ENCODE results near the gene GPBP1L1.

Gene GPBP1L1

DNA sequence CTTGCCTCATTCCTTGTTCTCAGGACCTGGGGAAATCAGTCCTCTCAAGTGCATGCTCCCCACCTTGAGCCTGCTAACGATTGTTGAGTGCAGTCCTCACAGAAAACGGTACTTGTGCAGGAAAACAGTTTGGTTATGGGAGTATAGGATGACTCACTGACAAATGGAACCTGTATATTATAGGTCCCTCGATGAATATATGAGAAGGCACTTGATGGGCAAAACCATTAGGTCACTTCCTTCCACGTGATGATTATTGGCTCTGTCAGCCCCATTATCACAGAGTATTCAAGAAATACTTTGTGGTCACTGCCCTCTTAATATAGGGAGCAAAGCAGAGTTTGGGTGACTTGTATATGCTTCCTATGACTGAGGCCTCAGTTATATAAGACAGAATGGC, 68.7 kb downstream of the GPBP1L1 start:
- TF ChIP-seq, protein P1, sequence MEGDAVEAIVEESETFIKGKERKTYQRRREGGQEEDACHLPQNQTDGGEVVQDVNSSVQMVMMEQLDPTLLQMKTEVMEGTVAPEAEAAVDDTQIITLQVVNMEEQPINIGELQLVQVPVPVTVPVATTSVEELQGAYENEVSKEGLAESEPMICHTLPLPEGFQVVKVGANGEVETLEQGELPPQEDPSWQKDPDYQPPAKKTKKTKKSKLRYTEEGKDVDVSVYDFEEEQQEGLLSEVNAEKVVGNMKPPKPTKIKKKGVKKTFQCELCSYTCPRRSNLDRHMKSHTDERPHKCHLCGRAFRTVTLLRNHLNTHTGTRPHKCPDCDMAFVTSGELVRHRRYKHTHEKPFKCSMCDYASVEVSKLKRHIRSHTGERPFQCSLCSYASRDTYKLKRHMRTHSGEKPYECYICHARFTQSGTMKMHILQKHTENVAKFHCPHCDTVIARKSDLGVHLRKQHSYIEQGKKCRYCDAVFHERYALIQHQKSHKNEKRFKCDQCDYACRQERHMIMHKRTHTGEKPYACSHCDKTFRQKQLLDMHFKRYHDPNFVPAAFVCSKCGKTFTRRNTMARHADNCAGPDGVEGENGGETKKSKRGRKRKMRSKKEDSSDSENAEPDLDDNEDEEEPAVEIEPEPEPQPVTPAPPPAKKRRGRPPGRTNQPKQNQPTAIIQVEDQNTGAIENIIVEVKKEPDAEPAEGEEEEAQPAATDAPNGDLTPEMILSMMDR (IDR thresholded peaks at IDR 0.05; ENCODE audit: unreplicated experiment in 3 of 3) = no peak
- no peak overlapping the region for H3K27ac Mint-ChIP-seq
- H3K9me3 Mint-ChIP-seq = no peaks in the 10 kb centered on the region
- H3K4me3 Mint-ChIP-seq = no peak overlapping the region
- no peaks in the 10 kb centered on the region for H3K27me3 Mint-ChIP-seq (ENCODE audit: low read depth)
- no peaks in the 10 kb centered on the region for H3K4me1 Mint-ChIP-seq
- H3K36me3 Mint-ChIP-seq (ENCODE audit: low read depth) = peaks cover 55% of the 10 kb centered on the region

DNA sequence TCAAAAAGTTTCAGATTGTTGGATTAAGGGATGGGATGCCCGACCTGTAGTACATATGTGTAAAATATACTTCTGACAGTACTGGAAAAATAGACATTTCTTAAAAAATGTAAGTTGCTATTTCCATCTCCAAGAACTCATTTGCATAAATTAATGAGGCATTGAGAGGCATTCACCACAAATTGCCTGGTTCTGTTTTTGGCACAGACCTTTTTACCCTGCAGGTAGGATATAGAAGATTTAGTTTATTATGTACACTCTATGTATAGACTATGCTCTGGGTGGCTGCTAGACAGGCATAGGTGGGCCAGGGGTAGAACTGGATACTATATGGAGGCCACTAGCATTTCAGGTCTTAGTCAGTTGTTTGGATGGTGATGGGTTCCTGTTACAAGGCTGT, 70.4 kb downstream of the GPBP1L1 start:
- TF ChIP-seq, protein P1 (IDR thresholded peaks at IDR 0.05; ENCODE audit: unreplicated experiment in 3 of 3) = no peak
- Mint-ChIP-seq H3K9me3 (no peaks in the 10 kb centered on the region), H3K36me3 (ENCODE audit: low read depth) (peaks cover 61% of the 10 kb centered on the region), H3K4me3 (no peak overlapping the region), H3K4me1 (no peaks in the 10 kb centered on the region), H3K27ac (no peak overlapping the region), H3K27me3 (ENCODE audit: low read depth) (no peaks in the 10 kb centered on the region)

DNA sequence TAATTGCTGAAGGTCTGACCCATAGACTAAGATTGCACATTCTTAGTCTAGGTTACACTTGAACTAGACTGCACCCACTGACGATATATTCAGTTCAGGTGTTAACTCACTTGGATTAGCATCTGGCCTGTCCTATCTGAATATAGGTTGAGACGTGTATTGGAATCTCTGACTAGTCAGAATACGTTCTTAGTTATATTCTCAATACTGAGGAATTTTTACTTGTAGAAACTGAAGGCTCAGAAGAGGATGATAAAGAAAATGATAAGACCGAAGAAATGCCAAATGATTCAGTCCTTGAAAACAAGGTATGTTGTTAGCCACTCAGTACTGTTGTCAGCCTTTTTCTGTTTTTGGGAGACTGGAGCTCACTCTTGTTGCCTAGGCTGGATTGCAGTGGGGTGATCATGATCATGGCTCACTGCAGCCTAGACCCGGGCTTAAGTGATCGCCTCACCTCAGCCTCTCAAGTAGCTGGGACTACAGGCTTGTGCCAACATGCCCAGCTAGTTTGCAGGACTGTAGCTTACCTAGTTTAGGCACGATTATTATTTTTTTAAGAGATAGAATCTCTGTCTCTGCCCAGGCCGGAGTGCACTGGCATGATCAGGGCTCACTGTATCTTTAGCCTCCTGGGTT, 73.3 kb downstream of the GPBP1L1 start:
- Mint-ChIP-seq H3K27ac (no peak overlapping the region), H3K4me3 (no peak overlapping the region), H3K27me3 (ENCODE audit: low read depth) (no peaks in the 10 kb centered on the region), H3K9me3 (no peaks in the 10 kb centered on the region), H3K36me3 (ENCODE audit: low read depth) (peaks cover 76% of the 10 kb centered on the region), H3K4me1 (no peaks in the 10 kb centered on the region)
- TF ChIP-seq, protein P1 (IDR thresholded peaks at IDR 0.05; ENCODE audit: unreplicated experiment in 3 of 3) = no peak

DNA sequence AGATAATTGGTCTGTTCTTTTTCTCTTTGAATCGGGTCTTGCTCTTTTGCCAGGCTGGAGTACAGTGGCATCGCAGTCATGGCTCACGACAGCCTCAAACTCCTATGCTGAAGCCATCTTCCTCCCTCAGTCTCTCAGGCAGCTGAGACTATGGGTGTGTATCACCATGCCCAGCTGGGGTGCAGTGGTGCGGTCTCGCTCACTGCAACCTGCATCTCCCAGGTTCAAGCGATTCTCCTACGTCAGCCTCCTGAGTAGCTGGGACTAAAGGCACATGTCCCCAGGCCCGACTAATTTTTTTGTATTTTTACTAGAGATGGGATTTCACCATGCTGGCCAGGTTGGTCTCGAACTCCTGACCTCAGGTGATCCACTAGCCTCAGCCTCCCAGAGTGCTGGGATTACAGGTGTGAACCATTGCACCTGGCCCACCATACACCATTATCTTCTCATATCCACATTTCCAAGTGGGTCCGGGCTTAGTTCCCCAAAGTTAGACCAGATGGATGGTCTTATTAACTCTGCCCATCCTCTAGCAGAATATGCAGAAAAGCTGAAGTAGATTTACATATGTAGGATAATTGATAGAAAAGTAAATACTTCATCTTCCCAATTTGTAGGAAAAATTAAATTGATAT, 75.6 kb downstream of the GPBP1L1 start:
- H3K4me1 Mint-ChIP-seq = no peaks in the 10 kb centered on the region
- H3K4me3 Mint-ChIP-seq = no peak overlapping the region
- no peak overlapping the region for H3K27ac Mint-ChIP-seq
- no peaks in the 10 kb centered on the region for H3K27me3 Mint-ChIP-seq (ENCODE audit: low read depth)
- H3K36me3 Mint-ChIP-seq (ENCODE audit: low read depth) = peaks cover 79% of the 10 kb centered on the region
- TF ChIP-seq, protein P1 (IDR thresholded peaks at IDR 0.05; ENCODE audit: unreplicated experiment in 3 of 3) = no peak
- H3K9me3 Mint-ChIP-seq = no peaks in the 10 kb centered on the region

DNA sequence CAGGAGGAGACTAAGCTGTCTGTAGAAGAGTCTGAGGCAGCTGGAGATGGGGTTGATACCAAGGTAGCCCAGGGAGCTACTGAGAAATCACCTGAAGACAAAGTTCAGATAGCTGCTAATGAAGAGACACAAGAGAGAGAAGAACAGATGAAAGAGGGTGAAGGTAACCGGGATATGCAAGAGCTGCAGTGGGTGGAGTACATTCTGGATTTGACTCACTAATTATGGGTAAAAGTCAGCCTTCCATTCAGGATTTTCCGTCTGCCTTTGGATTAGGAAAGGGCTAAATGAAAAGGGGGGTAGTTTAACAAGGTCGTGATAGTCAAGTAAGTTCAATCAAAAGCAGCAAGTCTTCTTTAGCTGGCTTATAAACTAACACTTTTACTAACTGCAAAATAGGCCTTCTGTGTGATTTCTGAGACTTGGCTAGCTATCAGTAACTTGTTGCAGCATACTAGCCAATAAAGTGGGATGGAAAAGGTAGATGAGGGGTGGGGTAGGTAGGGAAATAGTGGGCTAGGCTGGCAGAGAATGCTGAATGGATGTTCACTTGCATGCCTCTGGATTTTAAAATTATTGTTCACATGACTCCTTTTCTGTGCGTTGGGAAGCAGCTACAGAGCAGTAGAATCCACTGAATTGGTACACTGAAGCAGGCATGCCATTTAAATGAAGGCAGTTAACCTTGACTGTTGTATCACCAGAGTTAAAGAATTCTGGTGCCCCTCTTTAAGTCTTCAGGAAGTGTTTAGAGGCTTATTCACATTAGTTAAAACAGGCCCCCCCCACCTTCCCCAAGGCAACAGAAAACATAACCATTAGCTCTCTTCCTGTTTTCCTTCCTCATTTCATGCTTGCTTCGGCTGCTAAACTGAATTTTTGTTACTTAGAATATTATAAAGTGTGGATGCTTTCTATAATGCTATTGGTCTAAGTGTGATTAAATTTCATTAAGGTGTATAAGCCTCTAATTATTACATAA, 77.9 kb downstream of the GPBP1L1 start:
- Mint-ChIP-seq H3K36me3 (ENCODE audit: low read depth) (peaks cover 70% of the 10 kb centered on the region), H3K4me3 (no peak overlapping the region), H3K27ac (no peak overlapping the region), H3K9me3 (no peaks in the 10 kb centered on the region), H3K27me3 (ENCODE audit: low read depth) (no peaks in the 10 kb centered on the region), H3K4me1 (no peaks in the 10 kb centered on the region)
- TF ChIP-seq, protein P1 (IDR thresholded peaks at IDR 0.05; ENCODE audit: unreplicated experiment in 3 of 3) = no peak
